DOHH2 (cell line): Measurements from ENCODE around the gene LRRC1.

Experiments
- H3F3A ChIP-seq: fragments of 200-600 bp; sonication (generic), shearing (Covaris generic); 2 replicates; pipeline ENCODE4 v1.6.0; 2016; ENCODE audit warnings: antibody characterized with exemption, mild to moderate bottlenecking; ENCODE audit not compliant: control insufficient read depth, insufficient read depth
- H3K27ac ChIP-seq: fragments of 200-600 bp; sonication (generic); 2 replicates; pipeline ENCODE4 v1.5.1; 2014; ENCODE audit warnings: low read depth, mild to moderate bottlenecking, low read length, moderate library complexity
- H3K27me3 ChIP-seq: fragments of 200-600 bp; sonication (generic); 2 replicates; pipeline ENCODE4 v1.6.1; 2014; ENCODE audit warnings: mild to moderate bottlenecking, low read length, mixed read lengths; ENCODE audit not compliant: control insufficient read depth
- H3K36me3 ChIP-seq: fragments of 200-600 bp; sonication (generic); 2 replicates; pipeline ENCODE4 v1.6.1; 2014; ENCODE audit warnings: mild to moderate bottlenecking, low read length, moderate library complexity, mixed read lengths; ENCODE audit not compliant: control insufficient read depth
- H3K4me1 ChIP-seq: fragments of 200-600 bp; sonication (generic); 2 replicates; pipeline ENCODE4 v1.6.1; 2014; ENCODE audit warnings: mild to moderate bottlenecking, low read length, mixed read lengths; ENCODE audit not compliant: control insufficient read depth
- H3K4me2 ChIP-seq: fragments of 200-600 bp; sonication (generic); 2 replicates; pipeline ENCODE4 v1.6.0; 2014; ENCODE audit warnings: mild to moderate bottlenecking, low read length, moderate library complexity
- H3K4me3 ChIP-seq: fragments of 200-600 bp; sonication (generic); 2 replicates; pipeline ENCODE4 v1.5.1; 2014; ENCODE audit warnings: mild to moderate bottlenecking, low read length, mixed read lengths
- H3K79me2 ChIP-seq: fragments of 200-600 bp; sonication (generic); 2 replicates; pipeline ENCODE4 v1.6.1; 2014; ENCODE audit warnings: mild to moderate bottlenecking, low read length, mixed read lengths; ENCODE audit not compliant: control insufficient read depth
- H3K9me2 ChIP-seq: fragments of 200-600 bp; sonication (generic); replicated peaks from 2 replicates; pipeline ENCODE4 v1.6.1; 2014; ENCODE audit warnings: mild to moderate bottlenecking, low read length, mixed read lengths; ENCODE audit not compliant: control insufficient read depth
- H3K9me3 ChIP-seq: fragments of 200-600 bp; sonication (generic); 2 replicates; pipeline ENCODE4 v1.6.1; 2014; ENCODE audit warnings: antibody characterized with exemption, low read length, mixed read lengths; ENCODE audit not compliant: control insufficient read depth, insufficient read depth
- H4K20me1 ChIP-seq: fragments of 200-600 bp; sonication (generic); 2 replicates; pipeline ENCODE4 v1.6.0; 2014; ENCODE audit warnings: low read depth, mild to moderate bottlenecking, antibody characterized with exemption, low read length, moderate library complexity; ENCODE audit not compliant: control insufficient read depth, insufficient read depth
- EZH2phosphoT487 ChIP-seq: fragments of 200-600 bp; sonication (generic); IDR thresholded peaks from 2 replicates; pipeline ENCODE4 v1.6.1; 2017; ENCODE audit warnings: borderline replicate concordance, mild to moderate bottlenecking, antibody characterized with exemption, low read length, moderate library complexity, mixed read lengths
- TF ChIP-seq, protein P1 (sequence below): fragments of 200-600 bp; sonication (generic); IDR thresholded peaks from one replicate; pipeline ENCODE4 v1.5.1; 2014; ENCODE audit warnings: antibody characterized with exemption, mild to moderate bottlenecking, low read depth, low read length; ENCODE audit not compliant: poor library complexity, severe bottlenecking

The LRRC1 gene

GRCh38 chr6:53898026-53898795 is 103.4 kb downstream of the LRRC1 start:
- Histone ChIP-seq H3K79me2 (no peaks in the 10 kb centered on the region), H3K36me3 (no peaks in the 10 kb centered on the region), H3F3A (no peaks in the 10 kb centered on the region), H4K20me1 (no peaks in the 10 kb centered on the region), H3K4me3 (no peak overlapping the region), H3K27ac (no peak overlapping the region), H3K4me1 (peaks cover 7% of the 10 kb centered on the region), H3K4me2 (no peak overlapping the region), H3K27me3 (no peaks in the 10 kb centered on the region), H3K9me3 (no peaks in the 10 kb centered on the region), H3K9me2 (no peaks in the 10 kb centered on the region)
- TF ChIP-seq EZH2phosphoT487 = no peak
- TF ChIP-seq, protein P1, sequence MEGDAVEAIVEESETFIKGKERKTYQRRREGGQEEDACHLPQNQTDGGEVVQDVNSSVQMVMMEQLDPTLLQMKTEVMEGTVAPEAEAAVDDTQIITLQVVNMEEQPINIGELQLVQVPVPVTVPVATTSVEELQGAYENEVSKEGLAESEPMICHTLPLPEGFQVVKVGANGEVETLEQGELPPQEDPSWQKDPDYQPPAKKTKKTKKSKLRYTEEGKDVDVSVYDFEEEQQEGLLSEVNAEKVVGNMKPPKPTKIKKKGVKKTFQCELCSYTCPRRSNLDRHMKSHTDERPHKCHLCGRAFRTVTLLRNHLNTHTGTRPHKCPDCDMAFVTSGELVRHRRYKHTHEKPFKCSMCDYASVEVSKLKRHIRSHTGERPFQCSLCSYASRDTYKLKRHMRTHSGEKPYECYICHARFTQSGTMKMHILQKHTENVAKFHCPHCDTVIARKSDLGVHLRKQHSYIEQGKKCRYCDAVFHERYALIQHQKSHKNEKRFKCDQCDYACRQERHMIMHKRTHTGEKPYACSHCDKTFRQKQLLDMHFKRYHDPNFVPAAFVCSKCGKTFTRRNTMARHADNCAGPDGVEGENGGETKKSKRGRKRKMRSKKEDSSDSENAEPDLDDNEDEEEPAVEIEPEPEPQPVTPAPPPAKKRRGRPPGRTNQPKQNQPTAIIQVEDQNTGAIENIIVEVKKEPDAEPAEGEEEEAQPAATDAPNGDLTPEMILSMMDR = no peak

DNA sequence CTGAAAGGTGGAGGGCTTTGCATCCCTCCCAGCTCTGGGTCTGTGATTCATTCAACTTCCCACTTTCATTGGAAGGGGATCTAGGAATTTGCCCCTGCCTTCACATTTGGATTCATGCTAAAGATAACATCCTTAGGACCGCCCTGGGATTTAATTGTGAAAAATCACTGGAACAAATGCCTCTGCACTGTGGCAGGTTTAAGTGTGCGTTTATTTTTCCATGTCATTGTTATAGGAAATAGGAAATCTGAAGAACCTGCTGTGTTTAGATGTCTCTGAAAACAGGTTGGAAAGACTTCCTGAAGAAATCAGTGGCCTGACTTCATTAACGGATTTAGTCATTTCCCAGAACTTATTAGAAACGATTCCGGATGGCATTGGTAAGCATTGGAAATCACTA is 104.7 kb downstream of the LRRC1 start:
- Histone ChIP-seq H4K20me1 (no peaks in the 10 kb centered on the region), H3K9me3 (no peaks in the 10 kb centered on the region), H3K4me3 (no peak overlapping the region), H3K36me3 (no peaks in the 10 kb centered on the region), H3K79me2 (no peaks in the 10 kb centered on the region), H3F3A (no peaks in the 10 kb centered on the region), H3K27me3 (no peaks in the 10 kb centered on the region), H3K9me2 (no peaks in the 10 kb centered on the region), H3K27ac (no peak overlapping the region), H3K4me1 (no peaks in the 10 kb centered on the region), H3K4me2 (no peak overlapping the region)
- TF ChIP-seq, protein P1 = no peak
- TF ChIP-seq EZH2phosphoT487 = no peak

DNA sequence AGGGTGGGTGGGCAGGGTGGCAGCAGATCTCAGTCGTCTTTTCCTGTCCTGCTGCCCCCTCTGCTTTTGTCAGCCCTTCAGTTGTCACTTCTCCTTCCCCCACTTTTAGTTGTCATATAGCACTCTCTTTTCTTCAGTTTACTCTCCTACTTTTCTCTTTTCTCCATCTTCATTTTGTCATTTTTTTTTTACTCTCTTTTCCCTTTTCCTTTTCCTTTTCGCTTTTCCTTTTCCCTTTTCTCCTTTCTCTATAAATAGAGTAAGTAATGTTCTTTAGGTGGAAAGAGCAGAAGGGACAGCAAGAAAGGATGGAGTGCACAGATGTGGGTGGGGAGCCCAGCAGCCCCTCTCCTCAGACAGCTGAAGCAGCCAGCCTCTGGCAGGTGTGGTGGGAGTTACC is 108.6 kb downstream of the LRRC1 start:
- no peaks in the 10 kb centered on the region for H3K9me2 ChIP-seq
- H3K4me2 ChIP-seq = no peak overlapping the region
- H3F3A ChIP-seq = no peaks in the 10 kb centered on the region
- H3K4me3 ChIP-seq = no peak overlapping the region
- no peaks in the 10 kb centered on the region for H3K36me3 ChIP-seq
- no peak overlapping the region for H3K27ac ChIP-seq
- no peaks in the 10 kb centered on the region for H3K79me2 ChIP-seq
- no peaks in the 10 kb centered on the region for H4K20me1 ChIP-seq
- no peaks in the 10 kb centered on the region for H3K9me3 ChIP-seq
- H3K4me1 ChIP-seq = no peaks in the 10 kb centered on the region
- no peak for TF ChIP-seq EZH2phosphoT487
- TF ChIP-seq, protein P1 = no peak
- H3K27me3 ChIP-seq = no peaks in the 10 kb centered on the region
